ENCODE measurements around the gene CCDC51.

DNA sequence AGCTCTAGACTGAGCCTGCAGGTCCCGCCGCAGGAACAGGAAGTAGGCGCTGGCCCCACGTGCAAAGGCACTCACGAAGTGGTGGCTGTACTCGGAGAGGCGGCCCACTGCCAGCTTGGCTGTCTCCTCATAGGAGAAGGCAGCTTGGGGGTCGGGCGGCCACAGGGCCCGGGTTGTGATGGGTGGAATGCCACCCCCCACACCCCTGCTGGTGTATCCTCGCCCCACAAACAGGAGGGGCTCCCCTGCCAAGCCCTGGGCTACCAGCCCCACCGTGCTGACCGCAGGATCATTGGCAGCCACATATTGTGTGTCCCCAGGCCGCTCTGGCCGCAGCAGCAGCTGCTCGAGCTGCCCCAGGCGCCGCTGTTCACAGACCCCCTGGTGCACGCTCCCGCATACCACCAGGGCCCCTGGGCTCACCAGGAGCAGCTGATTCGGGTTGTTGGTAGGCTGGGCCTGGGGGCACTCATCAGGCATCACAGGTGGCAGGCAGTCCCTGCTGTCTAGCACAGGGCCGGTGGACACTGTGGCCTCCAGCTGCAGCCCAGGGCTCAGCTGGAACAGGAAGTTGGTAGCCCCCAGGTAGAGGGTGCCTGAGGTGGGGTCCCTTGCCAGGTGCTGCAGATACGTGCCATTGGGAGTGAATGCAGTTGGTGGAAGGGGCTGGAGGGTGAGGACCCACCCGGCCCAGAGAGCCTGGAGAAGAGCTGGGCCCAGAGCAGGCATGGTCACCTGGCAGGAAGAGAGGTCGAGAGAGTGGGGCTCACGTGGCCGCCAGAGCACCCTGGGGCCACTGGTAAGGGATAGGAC lies 15.8 kb downstream of the CCDC51 start:
- no peak for TF ChIP-seq EZH2 (IDR thresholded peaks at IDR 0.05; ENCODE audit: borderline replicate concordance, low read depth, low read length)
- TF ChIP-seq ATF7 (IDR thresholded peaks at IDR 0.05) = no peak
- TF ChIP-seq ZNF224 (CRISPR knock-in tag; IDR thresholded peaks at IDR 0.05) = no peak
- no peak for TF ChIP-seq SMAD3 (CRISPR knock-in tag; conservative IDR thresholded peaks at IDR 0.05)

Measured in K562 (cell line).